Neural progenitor cell (in vitro differentiated cells): ENCODE data around the gene ATP13A1. TPM values are rescaled to one million over a fixed set of nuclear protein-coding genes. Genes with fewer than 3 reads are reported as not detected.

ENCODE experiments used
- DNase-seq: peaks from one replicate; pipeline ENCODE4 v3.0.0-alpha.2; 2016; ENCODE audit warnings: low spot score
- H2AFZ ChIP-seq: fragments of 200-600 bp; sonication (generic); replicated peaks from 2 replicates; pipeline ENCODE4 v1.6.1; 2016; ENCODE audit warnings: antibody characterized with exemption
- H3F3A ChIP-seq: fragments of 200-600 bp; sonication (generic); 2 replicates; pipeline ENCODE4 v1.6.1; 2016; ENCODE audit warnings: antibody characterized with exemption, low read depth
- H3K27ac ChIP-seq: fragments of 200-600 bp; sonication (generic); 2 replicates; pipeline ENCODE4 v1.5.1; 2016; ENCODE audit warnings: mild to moderate bottlenecking
- H3K27me3 ChIP-seq: fragments of 200-600 bp; sonication (generic); 2 replicates; pipeline ENCODE4 v1.6.1; 2016; ENCODE audit warnings: mild to moderate bottlenecking, moderate library complexity
- H3K36me3 ChIP-seq: fragments of 200-600 bp; sonication (generic); 2 replicates; pipeline ENCODE4 v1.5.1; 2016
- H3K4me1 ChIP-seq: fragments of 200-600 bp; sonication (generic); 2 replicates; pipeline ENCODE4 v1.6.1; 2016; ENCODE audit warnings: mixed run types
- H3K4me2 ChIP-seq: fragments of 200-600 bp; sonication (generic); 2 replicates; pipeline ENCODE4 v1.6.1; 2016
- H3K4me3 ChIP-seq: fragments of 200-600 bp; sonication (generic); 2 replicates; pipeline ENCODE4 v1.5.1; 2016
- H3K79me2 ChIP-seq: fragments of 200-600 bp; sonication (generic); 2 replicates; pipeline ENCODE4 v1.6.1; 2016; ENCODE audit warnings: low read depth
- H3K9ac ChIP-seq: fragments of 200-600 bp; sonication (generic); 2 replicates; pipeline ENCODE4 v1.6.1; 2016
- H3K9me3 ChIP-seq: fragments of 200-600 bp; sonication (generic); 2 replicates; pipeline ENCODE4 v1.5.1; 2016; ENCODE audit warnings: low read depth
- H4K20me1 ChIP-seq: fragments of 200-600 bp; sonication (generic); 2 replicates; pipeline ENCODE4 v1.6.1; 2016; ENCODE audit warnings: low read depth
- H3K27ac Mint-ChIP-seq: 3 replicates; pipeline ENCODE4 v1.8.0; 2021; ENCODE audit warnings: mixed read lengths
- H3K27me3 Mint-ChIP-seq: 2 replicates; pipeline ENCODE4 v1.8.0; 2022; ENCODE audit warnings: low read depth, mild to moderate bottlenecking, inconsistent platforms, moderate library complexity, mixed read lengths; ENCODE audit not compliant: insufficient read depth
- H3K36me3 Mint-ChIP-seq: 3 replicates; pipeline ENCODE4 v1.8.0; 2021; ENCODE audit warnings: mixed read lengths
- H3K4me1 Mint-ChIP-seq: 3 replicates; pipeline ENCODE4 v1.8.0; 2021; ENCODE audit warnings: mixed read lengths
- H3K4me3 Mint-ChIP-seq: 3 replicates; pipeline ENCODE4 v1.8.0; 2021; ENCODE audit warnings: mild to moderate bottlenecking, moderate library complexity, mixed read lengths
- H3K9me3 Mint-ChIP-seq: 3 replicates; pipeline ENCODE4 v1.8.0; 2020; ENCODE audit warnings: mixed read lengths
- EZH2 ChIP-seq: fragments of 200-600 bp; sonication (generic); IDR thresholded peaks from 2 replicates; pipeline ENCODE4 v1.6.1; 2017; ENCODE audit warnings: antibody characterized with exemption, mild to moderate bottlenecking, moderate library complexity
- EZH2phosphoT487 ChIP-seq: fragments of 200-600 bp; sonication (generic); IDR thresholded peaks from 2 replicates; pipeline ENCODE4 v1.6.1; 2017; ENCODE audit warnings: antibody characterized with exemption
- total RNA-seq: library from RNA; depleted of rRNA; stranded (reverse); fragments of >200 nt; gene quantifications from 2 replicates; pipeline ENCODE4 v1.2.3, GENCODE V29; 2015; ENCODE audit warnings: low replicate concordance
- TF ChIP-seq, protein P1 (sequence below): fragments of 200-600 bp; sonication (generic); IDR thresholded peaks from 2 replicates; pipeline ENCODE4 v1.5.1; 2017; ENCODE audit warnings: antibody characterized with exemption, mild to moderate bottlenecking

The ATP13A1 gene
- total RNA-seq, 1 donor from 2014 or later: 19.2 TPM

GRCh38 chr19:19642506-19643157, 20.8 kb downstream of the ATP13A1 start:
- peak overlapping the region; percentile 88 for H3K4me3 ChIP-seq
- H3K27ac Mint-ChIP-seq: peak overlapping the region; percentile 23

DNA sequence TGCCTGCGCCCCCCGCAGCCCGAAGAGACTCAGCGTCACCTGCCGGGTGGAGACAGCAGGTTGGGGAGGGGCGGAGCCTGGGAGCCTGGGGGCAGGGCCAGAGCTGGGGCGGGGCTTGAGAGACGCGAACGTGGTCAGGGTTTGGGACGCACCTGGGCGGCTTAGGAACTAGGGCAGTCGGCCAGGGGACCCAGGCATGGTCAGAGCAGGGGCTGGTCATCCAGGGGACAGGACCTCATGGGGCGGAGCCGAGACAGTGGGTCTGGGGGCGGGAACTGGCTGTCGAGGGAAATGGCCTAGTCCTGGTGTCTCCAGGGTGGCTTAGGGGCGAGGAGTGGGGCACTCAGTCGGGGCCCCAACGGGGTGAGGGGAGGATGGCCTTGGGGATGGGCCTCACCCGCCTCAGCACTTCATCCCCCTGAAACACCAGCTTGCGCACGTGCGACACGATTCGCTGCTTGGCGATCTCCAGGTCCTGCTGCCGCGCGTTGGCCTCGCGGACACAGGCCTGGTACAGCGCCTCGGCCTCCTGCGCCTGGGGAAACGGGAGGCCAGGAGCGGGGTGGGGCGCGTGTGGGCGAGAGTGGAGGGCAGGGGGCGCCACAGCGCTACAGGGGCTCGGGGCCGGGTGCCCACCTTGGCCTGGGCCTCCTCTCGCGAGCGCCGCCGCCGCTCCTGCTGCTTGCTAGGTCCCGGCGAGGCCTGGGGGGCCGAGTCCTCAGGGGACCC, 25.8 kb downstream of the ATP13A1 start:
- Histone ChIP-seq H3K9me3 (no peaks in the 10 kb centered on the region), H3K36me3 (no peaks in the 10 kb centered on the region), H3K4me2 (no peak overlapping the region), H3K9ac (no peak overlapping the region), H3K79me2 (no peaks in the 10 kb centered on the region), H3F3A (no peaks in the 10 kb centered on the region), H3K27ac (no peak overlapping the region), H3K27me3 (no peaks in the 10 kb centered on the region), H3K4me3 (no peak overlapping the region), H3K4me1 (no peaks in the 10 kb centered on the region), H4K20me1 (no peaks in the 10 kb centered on the region), H2AFZ (no peak overlapping the region)
- Mint-ChIP-seq H3K4me3 (no peak overlapping the region), H3K27ac (no peak overlapping the region), H3K4me1 (peaks cover 8% of the 10 kb centered on the region), H3K9me3 (no peaks in the 10 kb centered on the region), H3K36me3 (peaks cover 18% of the 10 kb centered on the region), H3K27me3 (peaks cover 2% of the 10 kb centered on the region)
- TF ChIP-seq, protein P1, sequence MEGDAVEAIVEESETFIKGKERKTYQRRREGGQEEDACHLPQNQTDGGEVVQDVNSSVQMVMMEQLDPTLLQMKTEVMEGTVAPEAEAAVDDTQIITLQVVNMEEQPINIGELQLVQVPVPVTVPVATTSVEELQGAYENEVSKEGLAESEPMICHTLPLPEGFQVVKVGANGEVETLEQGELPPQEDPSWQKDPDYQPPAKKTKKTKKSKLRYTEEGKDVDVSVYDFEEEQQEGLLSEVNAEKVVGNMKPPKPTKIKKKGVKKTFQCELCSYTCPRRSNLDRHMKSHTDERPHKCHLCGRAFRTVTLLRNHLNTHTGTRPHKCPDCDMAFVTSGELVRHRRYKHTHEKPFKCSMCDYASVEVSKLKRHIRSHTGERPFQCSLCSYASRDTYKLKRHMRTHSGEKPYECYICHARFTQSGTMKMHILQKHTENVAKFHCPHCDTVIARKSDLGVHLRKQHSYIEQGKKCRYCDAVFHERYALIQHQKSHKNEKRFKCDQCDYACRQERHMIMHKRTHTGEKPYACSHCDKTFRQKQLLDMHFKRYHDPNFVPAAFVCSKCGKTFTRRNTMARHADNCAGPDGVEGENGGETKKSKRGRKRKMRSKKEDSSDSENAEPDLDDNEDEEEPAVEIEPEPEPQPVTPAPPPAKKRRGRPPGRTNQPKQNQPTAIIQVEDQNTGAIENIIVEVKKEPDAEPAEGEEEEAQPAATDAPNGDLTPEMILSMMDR: peak; percentile 3
- TF ChIP-seq EZH2phosphoT487 (no peak), EZH2 (no peak)
- no peak for DNase-seq

More at GRCh38 chr19:19642506-19643157, 20.8 kb downstream of the ATP13A1 start:
- no peaks in the 10 kb centered on the region for H3K27me3 ChIP-seq
- Mint-ChIP-seq H3K27me3 (peaks cover 2% of the 10 kb centered on the region), H3K4me1 (peaks cover 11% of the 10 kb centered on the region), H3K36me3 (peaks cover 8% of the 10 kb centered on the region), H3K4me3 (peak overlapping the region; percentile 89), H3K9me3 (no peaks in the 10 kb centered on the region)
- H3K9me3 ChIP-seq: no peaks in the 10 kb centered on the region
- H3K4me1 ChIP-seq: no peaks in the 10 kb centered on the region
- H2AFZ ChIP-seq: peak overlapping the region; percentile 90
- H3K9ac ChIP-seq: peak overlapping the region; percentile 28
- TF ChIP-seq EZH2: no peak
- TF ChIP-seq EZH2phosphoT487: no peak
- TF ChIP-seq, protein P1: no peak
- no peak overlapping the region for H3K27ac ChIP-seq
- H3K79me2 ChIP-seq: no peaks in the 10 kb centered on the region
- peaks cover 5% of the 10 kb centered on the region for H4K20me1 ChIP-seq
- peak overlapping the region; percentile 94 for H3K4me2 ChIP-seq
- H3F3A ChIP-seq: peaks cover 18% of the 10 kb centered on the region
- DNase-seq: peak; percentile 26
- H3K36me3 ChIP-seq: no peaks in the 10 kb centered on the region

DNA sequence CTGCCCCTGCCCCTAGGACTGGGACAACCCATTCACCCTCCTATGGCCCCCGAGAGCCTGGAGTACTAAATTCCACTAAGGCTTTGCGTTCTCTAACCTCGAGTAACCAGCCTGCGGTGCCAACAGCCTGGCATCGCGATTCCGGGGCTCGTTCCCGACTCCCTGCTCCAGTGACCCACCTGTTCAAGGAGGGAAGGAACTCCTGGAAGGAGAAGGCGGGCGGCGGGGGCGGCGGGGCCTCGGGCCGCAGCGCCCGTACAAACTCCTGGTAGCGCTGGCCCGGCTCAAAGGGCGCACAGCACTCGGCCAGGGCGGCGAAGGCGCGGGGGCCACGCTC, 26.3 kb downstream of the ATP13A1 start:
- Mint-ChIP-seq H3K27ac (no peak overlapping the region), H3K4me1 (peaks cover 3% of the 10 kb centered on the region), H3K36me3 (peaks cover 18% of the 10 kb centered on the region), H3K9me3 (no peaks in the 10 kb centered on the region), H3K4me3 (no peak overlapping the region), H3K27me3 (peaks cover 4% of the 10 kb centered on the region)
- no peaks in the 10 kb centered on the region for H3K4me1 ChIP-seq
- H3K4me2 ChIP-seq: no peak overlapping the region
- no peak overlapping the region for H2AFZ ChIP-seq
- no peaks in the 10 kb centered on the region for H4K20me1 ChIP-seq
- no peaks in the 10 kb centered on the region for H3K27me3 ChIP-seq
- H3F3A ChIP-seq: no peaks in the 10 kb centered on the region
- DNase-seq: no peak
- TF ChIP-seq EZH2: no peak
- no peak for TF ChIP-seq EZH2phosphoT487
- TF ChIP-seq, protein P1: no peak
- no peak overlapping the region for H3K27ac ChIP-seq
- no peaks in the 10 kb centered on the region for H3K9me3 ChIP-seq
- no peaks in the 10 kb centered on the region for H3K36me3 ChIP-seq
- no peaks in the 10 kb centered on the region for H3K79me2 ChIP-seq
- no peak overlapping the region for H3K9ac ChIP-seq
- no peak overlapping the region for H3K4me3 ChIP-seq
